Activated B cell treated with CpG ODN at 0.5 μM for 24 hours (primary cell): ENCODE results near the gene OR5P2. TPM values are rescaled to one million over a fixed set of nuclear protein-coding genes. Genes with fewer than 3 reads are reported as not detected.
"Not testable (repeated sequence)": the region's sequence is repeated elsewhere in the genome, so short reads cannot be mapped to it uniquely, and the experiment has no call there.

Source experiments
- ATAC-seq: fragments of 200-7000 bp; cut with Tn5 transposase; one replicate; pipeline ENCODE4 v1.10.0; 2021; ENCODE audit warnings: low read depth, mild to moderate bottlenecking, moderate library complexity
- CTCF ChIA-PET: fragments of 350-600 bp; sonication (Branson Sonifier 250); formaldehyde crosslinking; loops from one replicate; lab custom pipeline; 2021; ENCODE audit warnings: antibody characterized with exemption; lab: Charles Lee
- POLR2A ChIA-PET: fragments of 350-600 bp; sonication (Branson Sonifier 250); formaldehyde crosslinking; loops from one replicate; lab custom pipeline; 2021; ENCODE audit warnings: antibody characterized with exemption; lab: Charles Lee
- DNase-seq: peaks from one replicate; pipeline ENCODE4 v3.0.0; 2022
- H3K27ac Mint-ChIP-seq: one replicate; pipeline ENCODE4 v1.8.0; 2020; ENCODE audit warnings: mixed read lengths
- H3K27me3 Mint-ChIP-seq: one replicate; pipeline ENCODE4 v1.8.0; 2021; ENCODE audit warnings: mixed read lengths
- H3K36me3 Mint-ChIP-seq: one replicate; pipeline ENCODE4 v1.8.0; 2021; ENCODE audit warnings: low read depth, mixed read lengths
- H3K4me1 Mint-ChIP-seq: one replicate; pipeline ENCODE4 v1.8.0; 2021; ENCODE audit warnings: mixed read lengths
- H3K4me3 Mint-ChIP-seq: one replicate; pipeline ENCODE4 v1.8.0; 2020; ENCODE audit warnings: mild to moderate bottlenecking, mixed read lengths
- H3K9me3 Mint-ChIP-seq: one replicate; pipeline ENCODE4 v1.8.0; 2020; ENCODE audit warnings: mixed read lengths
- intact Hi-C: fragments of 100-400 bp; cut with micrococcal nuclease; formaldehyde crosslinking; loops from one replicate; pipeline ENCODE4 v1.15.1; 2024
- total RNA-seq: library from RNA; stranded (reverse); gene quantifications from 2 replicates; pipeline ENCODE4 v1.2.3, GENCODE V29; 2022
- TF ChIP-seq, protein P1 (sequence below): fragments of 200-600 bp; IDR thresholded peaks from one replicate; pipeline ENCODE4 v1.8.0; 2022; ENCODE audit warnings: antibody characterized with exemption, mild to moderate bottlenecking

The OR5P2 gene
- total RNA-seq, 1 donor from 2014 or later = not detected

DNA sequence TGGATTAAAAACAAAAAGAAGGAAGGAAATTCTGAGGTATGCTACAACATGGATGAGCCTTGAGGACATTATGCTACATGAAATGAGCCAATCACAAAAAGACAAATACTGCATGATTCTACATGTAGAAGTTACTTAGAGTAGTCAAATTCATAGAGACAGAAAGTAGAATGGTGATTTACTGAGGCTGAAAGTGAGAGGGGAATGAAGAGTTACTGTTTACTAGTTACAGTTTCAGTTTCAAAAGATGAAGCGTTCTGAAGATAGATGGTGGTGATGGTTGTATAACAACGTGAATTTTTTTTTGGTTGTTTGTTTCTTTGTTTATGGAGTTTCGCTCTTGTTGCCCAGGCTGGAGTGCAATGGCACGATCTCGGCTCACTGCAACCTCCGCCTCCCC is 9.5 kb downstream of the OR5P2 start:
- no peaks in the 10 kb centered on the region for H3K4me1 Mint-ChIP-seq
- no peak overlapping the region for H3K4me3 Mint-ChIP-seq
- DNase-seq = no peak
- H3K9me3 Mint-ChIP-seq = peaks cover 19% of the 10 kb centered on the region
- intact Hi-C loops = no loop called here
- no peaks in the 10 kb centered on the region for H3K27me3 Mint-ChIP-seq
- H3K36me3 Mint-ChIP-seq = no peaks in the 10 kb centered on the region
- TF ChIP-seq, protein P1, sequence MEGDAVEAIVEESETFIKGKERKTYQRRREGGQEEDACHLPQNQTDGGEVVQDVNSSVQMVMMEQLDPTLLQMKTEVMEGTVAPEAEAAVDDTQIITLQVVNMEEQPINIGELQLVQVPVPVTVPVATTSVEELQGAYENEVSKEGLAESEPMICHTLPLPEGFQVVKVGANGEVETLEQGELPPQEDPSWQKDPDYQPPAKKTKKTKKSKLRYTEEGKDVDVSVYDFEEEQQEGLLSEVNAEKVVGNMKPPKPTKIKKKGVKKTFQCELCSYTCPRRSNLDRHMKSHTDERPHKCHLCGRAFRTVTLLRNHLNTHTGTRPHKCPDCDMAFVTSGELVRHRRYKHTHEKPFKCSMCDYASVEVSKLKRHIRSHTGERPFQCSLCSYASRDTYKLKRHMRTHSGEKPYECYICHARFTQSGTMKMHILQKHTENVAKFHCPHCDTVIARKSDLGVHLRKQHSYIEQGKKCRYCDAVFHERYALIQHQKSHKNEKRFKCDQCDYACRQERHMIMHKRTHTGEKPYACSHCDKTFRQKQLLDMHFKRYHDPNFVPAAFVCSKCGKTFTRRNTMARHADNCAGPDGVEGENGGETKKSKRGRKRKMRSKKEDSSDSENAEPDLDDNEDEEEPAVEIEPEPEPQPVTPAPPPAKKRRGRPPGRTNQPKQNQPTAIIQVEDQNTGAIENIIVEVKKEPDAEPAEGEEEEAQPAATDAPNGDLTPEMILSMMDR = no peak
- CTCF ChIA-PET = no interaction called here
- POLR2A ChIA-PET = no interaction called here
- no peak overlapping the region for H3K27ac Mint-ChIP-seq
- ATAC-seq = no peak

DNA sequence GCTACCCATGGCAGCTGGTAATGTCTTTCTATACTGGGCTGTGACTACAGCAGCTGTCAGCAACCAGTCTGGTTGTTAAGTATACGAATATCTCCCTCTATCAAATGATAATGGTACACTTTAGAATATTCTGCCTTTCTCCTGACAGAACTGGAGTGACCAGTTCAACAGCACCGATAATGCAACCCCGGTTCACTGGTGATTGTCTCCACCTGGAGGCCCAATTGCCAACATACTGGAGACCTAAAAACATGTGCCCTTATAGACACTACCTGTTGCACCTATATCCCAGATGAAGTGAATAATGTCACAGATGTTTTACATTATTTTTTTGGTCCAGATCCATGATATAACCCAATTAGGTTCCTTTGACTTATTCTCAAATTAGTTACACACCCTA is 21.1 kb downstream of the OR5P2 start:
- Mint-ChIP-seq H3K36me3 (no peaks in the 10 kb centered on the region), H3K9me3 (no peaks in the 10 kb centered on the region), H3K4me1 (no peaks in the 10 kb centered on the region), H3K4me3 (no peak overlapping the region), H3K27ac (no peak overlapping the region), H3K27me3 (peaks cover 4% of the 10 kb centered on the region)
- TF ChIP-seq, protein P1 = no peak
- intact Hi-C loops = no loop called here
- CTCF ChIA-PET = no interaction called here
- no peak for ATAC-seq
- POLR2A ChIA-PET = interaction anchor here (0.6 kb wide), 1 partner anchor 211 kb away, joined by 3 read pairs; the partner anchor contains the start of gene EIF3F
- no peak for DNase-seq

DNA sequence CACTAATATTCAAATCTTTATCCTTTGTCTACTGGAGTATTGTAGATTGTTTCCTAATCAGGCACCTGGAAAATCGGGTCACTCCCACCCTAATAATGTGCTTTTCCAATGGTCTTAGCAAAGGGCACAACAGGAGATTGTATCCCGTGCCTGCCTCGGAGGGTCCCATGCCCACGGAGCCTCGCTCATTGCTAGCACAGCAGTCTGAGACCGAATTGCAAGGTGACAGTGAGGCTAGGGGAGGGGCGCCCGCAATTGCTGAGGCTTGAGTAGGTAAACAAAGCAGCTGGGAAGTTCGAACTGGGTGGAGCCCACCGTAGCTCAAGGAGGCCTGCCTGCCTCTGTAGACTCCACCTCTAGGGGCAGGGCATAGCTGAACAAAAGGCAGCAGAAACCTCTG is 32.4 kb downstream of the OR5P2 start:
- CTCF ChIA-PET, H3K9me3 Mint-ChIP-seq, H3K36me3 Mint-ChIP-seq, DNase-seq, POLR2A ChIA-PET, H3K4me3 Mint-ChIP-seq, H3K27ac Mint-ChIP-seq, ATAC-seq, H3K4me1 Mint-ChIP-seq, intact Hi-C loops: not testable (repeated sequence)
- H3K27me3 Mint-ChIP-seq = peaks cover 16% of the 10 kb centered on the region

DNA sequence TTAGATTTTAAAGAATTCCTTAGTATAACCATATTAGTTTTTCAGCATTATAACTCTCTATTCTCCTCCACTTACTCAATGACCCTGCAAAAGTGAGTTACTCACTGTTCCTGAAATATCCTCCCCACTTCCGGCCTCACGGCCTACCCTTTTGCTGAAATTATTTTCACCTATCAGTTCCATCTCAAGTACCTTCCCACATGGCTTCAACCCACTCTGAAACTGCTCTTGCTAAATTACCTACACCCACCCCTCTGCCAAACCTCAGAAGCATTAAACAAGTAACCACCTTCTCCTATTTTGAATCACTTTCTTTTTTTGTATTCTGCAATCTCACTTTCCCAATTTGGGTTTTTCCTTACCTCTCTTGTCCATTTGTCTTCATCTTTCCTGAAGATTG is 37.7 kb downstream of the OR5P2 start:
- Mint-ChIP-seq H3K27me3 (peaks cover 12% of the 10 kb centered on the region), H3K36me3 (no peaks in the 10 kb centered on the region), H3K27ac (no peak overlapping the region), H3K9me3 (peaks cover 3% of the 10 kb centered on the region), H3K4me3 (no peak overlapping the region), H3K4me1 (no peaks in the 10 kb centered on the region)
- CTCF ChIA-PET = no interaction called here
- TF ChIP-seq, protein P1 = no peak
- DNase-seq (no peak), ATAC-seq (no peak)
- POLR2A ChIA-PET = no interaction called here
- intact Hi-C loops = no loop called here

DNA sequence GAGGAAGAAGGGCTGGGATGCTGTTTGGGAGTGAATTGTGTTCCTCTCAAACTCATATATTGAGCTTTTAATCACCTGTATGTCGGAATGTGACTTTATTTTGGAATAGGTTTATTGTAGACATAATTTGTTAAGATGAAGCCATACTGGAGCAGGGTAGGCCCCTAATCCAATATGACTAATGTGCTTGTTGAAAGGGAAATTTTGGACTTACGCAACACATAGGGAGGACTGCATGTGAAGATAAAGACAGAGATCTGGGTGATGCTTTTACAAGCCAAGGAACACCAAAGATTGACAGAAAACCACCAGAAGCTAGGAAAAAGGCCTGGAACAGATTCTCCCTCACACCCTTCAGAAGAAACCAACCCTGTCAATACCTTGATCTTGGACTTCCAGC is 47.3 kb downstream of the OR5P2 start:
- no peak for ATAC-seq
- no peaks in the 10 kb centered on the region for H3K4me1 Mint-ChIP-seq
- no peaks in the 10 kb centered on the region for H3K9me3 Mint-ChIP-seq
- ChIA-PET CTCF (no interaction called here), POLR2A (no interaction called here)
- no peaks in the 10 kb centered on the region for H3K27me3 Mint-ChIP-seq
- no peak for DNase-seq
- intact Hi-C loops = no loop called here
- no peak overlapping the region for H3K4me3 Mint-ChIP-seq
- no peaks in the 10 kb centered on the region for H3K36me3 Mint-ChIP-seq
- TF ChIP-seq, protein P1 = no peak
- no peak overlapping the region for H3K27ac Mint-ChIP-seq

Other genes with a start within 250 kb of the OR5P2 start
- 22.3 and 25.9 TPM in 2 replicates for gene CYB5R2, start 123.4 kb downstream of the OR5P2 start, total RNA-seq
- not detected in 2 replicates for gene OVCH2, start 90.5 kb downstream of the OR5P2 start, total RNA-seq
- not detected in 2 replicates for gene OR5P3, start 33.9 kb upstream of the OR5P2 start, total RNA-seq
- gene OR10A6, start 134.3 kb upstream of the OR5P2 start, total RNA-seq = not detected in 2 replicates
- not detected in 2 replicates for gene OR10A3, start 144.8 kb upstream of the OR5P2 start, total RNA-seq
- not detected in 2 replicates for gene NLRP10, start 168.5 kb upstream of the OR5P2 start, total RNA-seq
- gene EIF3F, start 190.4 kb upstream of the OR5P2 start, total RNA-seq = 367 and 396 TPM in 2 replicates